K562 (cell line): ENCODE data around the gene GADD45GIP1. TPM values are rescaled to one million over a fixed set of nuclear protein-coding genes. Genes with fewer than 3 reads are reported as not detected.

Experiments
- SRSF9 ChIP-seq: fragments of 200-400 bp; formaldehyde crosslinking; IDR thresholded peaks from 2 replicates; pipeline ENCODE4 v1.6.1; 2017; ENCODE audit warnings: low read depth, low read length, borderline replicate concordance
- ZBTB7A ChIP-seq: IDR thresholded peaks from 2 replicates; pipeline ENCODE4 v1.6.1; 2011; ENCODE audit warnings: low read depth, mild to moderate bottlenecking, low read length, moderate library complexity, borderline replicate concordance; ENCODE audit not compliant: control insufficient read depth
- ZNF511 ChIP-seq: sonication (generic); formaldehyde crosslinking; IDR thresholded peaks from 2 replicates; pipeline ENCODE4 v1.8.0; 2022; ENCODE audit warnings: mild to moderate bottlenecking, missing genetic modification reagents
- ZNF780A ChIP-seq: fragments of 250-450 bp; sonication (Bioruptor Pico); IDR thresholded peaks from 2 replicates; pipeline ENCODE4 v1.5.0; 2021; ENCODE audit warnings: mild to moderate bottlenecking
- polyA plus RNA-seq, 8 experiments: library from polyadenylated mRNA; depleted of rRNA in 4 of 8; stranded (reverse) in 5 of 8; unstranded in 3 of 8; fragments of >200 nt; fragmentation: Nextera tagmentation in 2 of 8; fragmentation: Illumina TruSeq in 1 of 8; extraction: Ambion mirVana in 2 of 8; extraction: Trizol in 1 of 8; gene quantifications; 2 replicates each; pipeline versions ENCODE4 v1.2.1 to v1.2.3, GENCODE V29; 2011 to 2014; ENCODE audit warnings: inconsistent platforms in 1 of 8, missing spikeins in 1 of 8
- total RNA-seq, 7 experiments: library from RNA; depleted of rRNA in 6 of 7; stranded (reverse); fragments of >200 nt in 6 of 7; fragmentation: Illumina TruSeq in 2 of 7; extraction: Trizol in 2 of 7; gene quantifications; 2 replicates each; pipeline versions ENCODE4 v1.2.1 to v1.2.3, GENCODE V29; 2011 to 2021; ENCODE audit warnings: low replicate concordance in 1 of 7
- TF ChIP-seq, protein P1 (sequence below): IDR thresholded peaks from 2 replicates; pipeline ENCODE4 v1.6.1; 2016; ENCODE audit warnings: missing genetic modification characterization, missing compliant biosample characterization
- TF ChIP-seq, protein P2 (sequence below): sonication (generic); formaldehyde crosslinking; IDR thresholded peaks from 2 replicates; pipeline ENCODE4 v1.8.1; 2023; ENCODE audit warnings: mild to moderate bottlenecking, missing genetic modification reagents
- TF ChIP-seq, protein P3 (sequence below), 3 experiments: fragments of 200-800 bp in 1 of 3; sonication (Bioruptor generic) in 1 of 3; sonication (generic) in 1 of 3; formaldehyde crosslinking in 1 of 3; IDR thresholded peaks; 2 replicates each; pipeline versions ENCODE4 v1.6.1 to v1.8.0; 2016 to 2022; ENCODE audit warnings: mild to moderate bottlenecking in 2 of 3, missing compliant biosample characterization in 2 of 3, missing genetic modification characterization in 2 of 3, missing genetic modification reagents in 1 of 3

The GADD45GIP1 gene
- total and polyA plus RNA-seq, 9 of the 15 experiments (the other 6 are each of a cell fraction or from before 2014, with no cell fraction given): 5.1 to 161 (median 29.2) TPM

GRCh38 chr19:12973236-12973635 is 16.2 kb upstream of the GADD45GIP1 start (continued):
- TF ChIP-seq ZBTB7A: no peak
- TF ChIP-seq, protein P1, sequence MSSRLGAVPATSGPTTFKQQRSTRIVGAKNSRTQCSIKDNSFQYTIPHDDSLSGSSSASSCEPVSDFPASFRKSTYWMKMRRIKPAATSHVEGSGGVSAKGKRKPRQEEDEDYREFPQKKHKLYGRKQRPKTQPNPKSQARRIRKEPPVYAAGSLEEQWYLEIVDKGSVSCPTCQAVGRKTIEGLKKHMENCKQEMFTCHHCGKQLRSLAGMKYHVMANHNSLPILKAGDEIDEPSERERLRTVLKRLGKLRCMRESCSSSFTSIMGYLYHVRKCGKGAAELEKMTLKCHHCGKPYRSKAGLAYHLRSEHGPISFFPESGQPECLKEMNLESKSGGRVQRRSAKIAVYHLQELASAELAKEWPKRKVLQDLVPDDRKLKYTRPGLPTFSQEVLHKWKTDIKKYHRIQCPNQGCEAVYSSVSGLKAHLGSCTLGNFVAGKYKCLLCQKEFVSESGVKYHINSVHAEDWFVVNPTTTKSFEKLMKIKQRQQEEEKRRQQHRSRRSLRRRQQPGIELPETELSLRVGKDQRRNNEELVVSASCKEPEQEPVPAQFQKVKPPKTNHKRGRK (tag): no peak
- no peak for TF ChIP-seq ZNF780A (CRISPR knock-in tag)
- TF ChIP-seq SRSF9: no peak
- TF ChIP-seq, protein P2, sequence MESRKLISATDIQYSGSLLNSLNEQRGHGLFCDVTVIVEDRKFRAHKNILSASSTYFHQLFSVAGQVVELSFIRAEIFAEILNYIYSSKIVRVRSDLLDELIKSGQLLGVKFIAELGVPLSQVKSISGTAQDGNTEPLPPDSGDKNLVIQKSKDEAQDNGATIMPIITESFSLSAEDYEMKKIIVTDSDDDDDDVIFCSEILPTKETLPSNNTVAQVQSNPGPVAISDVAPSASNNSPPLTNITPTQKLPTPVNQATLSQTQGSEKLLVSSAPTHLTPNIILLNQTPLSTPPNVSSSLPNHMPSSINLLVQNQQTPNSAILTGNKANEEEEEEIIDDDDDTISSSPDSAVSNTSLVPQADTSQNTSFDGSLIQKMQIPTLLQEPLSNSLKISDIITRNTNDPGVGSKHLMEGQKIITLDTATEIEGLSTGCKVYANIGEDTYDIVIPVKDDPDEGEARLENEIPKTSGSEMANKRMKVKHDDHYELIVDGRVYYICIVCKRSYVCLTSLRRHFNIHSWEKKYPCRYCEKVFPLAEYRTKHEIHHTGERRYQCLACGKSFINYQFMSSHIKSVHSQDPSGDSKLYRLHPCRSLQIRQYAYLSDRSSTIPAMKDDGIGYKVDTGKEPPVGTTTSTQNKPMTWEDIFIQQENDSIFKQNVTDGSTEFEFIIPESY (CRISPR knock-in tag): no peak
- TF ChIP-seq ZNF511: no peak
- TF ChIP-seq, protein P3, sequence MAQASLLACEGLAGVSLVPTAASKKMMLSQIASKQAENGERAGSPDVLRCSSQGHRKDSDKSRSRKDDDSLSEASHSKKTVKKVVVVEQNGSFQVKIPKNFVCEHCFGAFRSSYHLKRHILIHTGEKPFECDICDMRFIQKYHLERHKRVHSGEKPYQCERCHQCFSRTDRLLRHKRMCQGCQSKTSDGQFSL (CRISPR knock-in tag; IDR thresholded peaks at IDR 0.05): no peak
- TF ChIP-seq, protein P3 (tag; IDR thresholded peaks at IDR 0.05): no peak
